Liver (tissue), 3 donors: ENCODE results near the gene ADO.

Experiments used
- EGR1 ChIP-seq, 2 donors: IDR thresholded peaks; 2 replicates each; pipeline ENCODE4 v1.6.1; 2016 to 2018; ENCODE audit warnings: antibody characterized with exemption in 2 of 2, low read depth in 2 of 2
- FOXA1 ChIP-seq: IDR thresholded peaks from 2 replicates; pipeline ENCODE4 v1.6.1; 2016; ENCODE audit warnings: antibody characterized with exemption
- HNF4G ChIP-seq: IDR thresholded peaks from 2 replicates; pipeline ENCODE4 v1.6.1; 2016; ENCODE audit warnings: antibody characterized with exemption
- JUND ChIP-seq, 2 donors: IDR thresholded peaks; 2 replicates each; pipeline ENCODE4 v1.6.1; 2016; ENCODE audit warnings: antibody characterized with exemption in 2 of 2
- RAD21 ChIP-seq, 2 donors: IDR thresholded peaks; 2 replicates each; pipeline ENCODE4 v1.6.1; 2016; ENCODE audit warnings: antibody characterized with exemption in 2 of 2, mild to moderate bottlenecking in 2 of 2
- REST ChIP-seq: IDR thresholded peaks from 2 replicates; pipeline ENCODE4 v1.6.1; 2016; ENCODE audit warnings: antibody characterized with exemption, mild to moderate bottlenecking
- RXRA ChIP-seq, 2 donors: IDR thresholded peaks; 2 replicates each; pipeline ENCODE4 v1.6.1; 2017 to 2018; ENCODE audit warnings: antibody characterized with exemption in 2 of 2, mild to moderate bottlenecking in 1 of 2
- SP1 ChIP-seq: IDR thresholded peaks from 2 replicates; pipeline ENCODE4 v1.6.1; 2018; ENCODE audit warnings: antibody characterized with exemption, mild to moderate bottlenecking
- TAF1 ChIP-seq: conservative IDR thresholded peaks from 2 replicates; pipeline ENCODE4 v1.6.1; 2016; ENCODE audit warnings: antibody characterized with exemption, mild to moderate bottlenecking
- TF ChIP-seq, protein P1 (sequence below): fragments of 150-350 bp; IDR thresholded peaks from 2 replicates; pipeline ENCODE4 v1.5.1; 2017; ENCODE audit warnings: improper control_type of control experiment, low read depth, low read length; ENCODE audit not compliant: missing input control
- donor health status: healthy.
- donor health status: healthy.

GRCh38 chr10:62813453-62813852 is 8.9 kb downstream of the ADO start:
- TF ChIP-seq SP1, result no peak
- TF ChIP-seq, protein P1, sequence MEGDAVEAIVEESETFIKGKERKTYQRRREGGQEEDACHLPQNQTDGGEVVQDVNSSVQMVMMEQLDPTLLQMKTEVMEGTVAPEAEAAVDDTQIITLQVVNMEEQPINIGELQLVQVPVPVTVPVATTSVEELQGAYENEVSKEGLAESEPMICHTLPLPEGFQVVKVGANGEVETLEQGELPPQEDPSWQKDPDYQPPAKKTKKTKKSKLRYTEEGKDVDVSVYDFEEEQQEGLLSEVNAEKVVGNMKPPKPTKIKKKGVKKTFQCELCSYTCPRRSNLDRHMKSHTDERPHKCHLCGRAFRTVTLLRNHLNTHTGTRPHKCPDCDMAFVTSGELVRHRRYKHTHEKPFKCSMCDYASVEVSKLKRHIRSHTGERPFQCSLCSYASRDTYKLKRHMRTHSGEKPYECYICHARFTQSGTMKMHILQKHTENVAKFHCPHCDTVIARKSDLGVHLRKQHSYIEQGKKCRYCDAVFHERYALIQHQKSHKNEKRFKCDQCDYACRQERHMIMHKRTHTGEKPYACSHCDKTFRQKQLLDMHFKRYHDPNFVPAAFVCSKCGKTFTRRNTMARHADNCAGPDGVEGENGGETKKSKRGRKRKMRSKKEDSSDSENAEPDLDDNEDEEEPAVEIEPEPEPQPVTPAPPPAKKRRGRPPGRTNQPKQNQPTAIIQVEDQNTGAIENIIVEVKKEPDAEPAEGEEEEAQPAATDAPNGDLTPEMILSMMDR, result no peak
- TF ChIP-seq FOXA1, result no peak
- no peak for TF ChIP-seq TAF1
- TF ChIP-seq RXRA (IDR thresholded peaks at IDR 0.05), result no peak
- no peak for TF ChIP-seq EGR1 (IDR thresholded peaks at IDR 0.05; ENCODE audit: low read depth in 2 of 2)
- no peak for TF ChIP-seq JUND (IDR thresholded peaks at IDR 0.05)
- no peak for TF ChIP-seq RAD21 (IDR thresholded peaks at IDR 0.05)
- no peak for TF ChIP-seq HNF4G
- TF ChIP-seq REST, result no peak
